Measurements from ENCODE around the gene ADAD2. TPM values are rescaled to one million over a fixed set of nuclear protein-coding genes. Genes with fewer than 3 reads are reported as not detected.

The ADAD2 gene
- total RNA-seq, 2 donors from 2014 or later: not detected

DNA sequence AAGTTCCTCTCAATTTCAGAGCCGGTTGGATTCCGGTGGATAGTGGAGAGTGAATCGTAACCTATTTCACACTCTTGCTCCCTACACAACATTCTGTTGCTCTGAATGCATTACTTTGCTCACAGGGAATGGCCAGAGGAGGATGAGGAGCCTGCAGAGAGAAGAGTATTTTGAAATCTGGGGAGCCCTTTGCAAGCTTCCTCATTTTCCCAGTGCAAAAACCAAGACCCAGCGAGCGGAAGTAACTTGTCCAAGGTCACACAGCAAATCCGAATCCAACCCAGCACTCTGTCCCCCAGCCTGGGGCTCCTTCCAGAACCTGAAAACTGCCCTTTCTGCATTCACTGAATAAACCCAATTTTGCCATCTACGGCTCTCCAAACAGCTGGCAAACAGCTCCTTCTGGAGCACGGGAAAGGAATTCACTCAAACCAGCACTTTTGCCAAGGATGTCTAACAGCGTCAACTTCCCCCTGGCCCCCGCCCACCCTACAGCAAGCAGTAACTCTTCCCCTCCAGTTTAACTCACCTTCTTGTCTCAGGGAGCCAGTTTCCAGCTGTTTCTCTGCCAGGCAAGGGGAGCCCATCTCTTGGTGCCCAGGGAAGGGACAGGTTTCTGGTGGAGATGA is 48.3 kb downstream of the ADAD2 start:
- DNase-seq: no peak
- Histone ChIP-seq H3K9me3 (ENCODE audit: control insufficient read depth, low read length) (no peaks in the 10 kb centered on the region), H3K27ac (ENCODE audit: low read depth, low read length) (no peak overlapping the region), H3K4me1 (ENCODE audit: control insufficient read depth, insufficient read depth, low read length) (no peaks in the 10 kb centered on the region), H3K27me3 (ENCODE audit: control insufficient read depth, insufficient read depth, low read length, poor library complexity, severe bottlenecking) (no peaks in the 10 kb centered on the region), H3K4me3 (ENCODE audit: low read length) (no peak overlapping the region), H3K36me3 (ENCODE audit: control insufficient read depth, insufficient read depth, low read length) (no peaks in the 10 kb centered on the region), H3K9ac (ENCODE audit: extremely low read depth, low read length, poor library complexity, severe bottlenecking) (no peak overlapping the region)
- H3K27ac Mint-ChIP-seq: no peak overlapping the region
- TF ChIP-seq, protein P1, sequence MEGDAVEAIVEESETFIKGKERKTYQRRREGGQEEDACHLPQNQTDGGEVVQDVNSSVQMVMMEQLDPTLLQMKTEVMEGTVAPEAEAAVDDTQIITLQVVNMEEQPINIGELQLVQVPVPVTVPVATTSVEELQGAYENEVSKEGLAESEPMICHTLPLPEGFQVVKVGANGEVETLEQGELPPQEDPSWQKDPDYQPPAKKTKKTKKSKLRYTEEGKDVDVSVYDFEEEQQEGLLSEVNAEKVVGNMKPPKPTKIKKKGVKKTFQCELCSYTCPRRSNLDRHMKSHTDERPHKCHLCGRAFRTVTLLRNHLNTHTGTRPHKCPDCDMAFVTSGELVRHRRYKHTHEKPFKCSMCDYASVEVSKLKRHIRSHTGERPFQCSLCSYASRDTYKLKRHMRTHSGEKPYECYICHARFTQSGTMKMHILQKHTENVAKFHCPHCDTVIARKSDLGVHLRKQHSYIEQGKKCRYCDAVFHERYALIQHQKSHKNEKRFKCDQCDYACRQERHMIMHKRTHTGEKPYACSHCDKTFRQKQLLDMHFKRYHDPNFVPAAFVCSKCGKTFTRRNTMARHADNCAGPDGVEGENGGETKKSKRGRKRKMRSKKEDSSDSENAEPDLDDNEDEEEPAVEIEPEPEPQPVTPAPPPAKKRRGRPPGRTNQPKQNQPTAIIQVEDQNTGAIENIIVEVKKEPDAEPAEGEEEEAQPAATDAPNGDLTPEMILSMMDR (conservative IDR thresholded peaks at IDR 0.05): no peak
- 76 to 82% methylated on average over 8 to 10 of the region's 10 CpGs for WGBS, 2 experiments (ENCODE audit: insufficient coverage in 1 of 2, insufficient read length in 1 of 2)
- peaks cover 11% of the 10 kb centered on the region for H3K27me3 Mint-ChIP-seq (ENCODE audit: insufficient read depth)
- no peaks in the 10 kb centered on the region for H3K36me3 Mint-ChIP-seq (ENCODE audit: low read depth)
- H3K9me3 Mint-ChIP-seq: peaks cover 6% of the 10 kb centered on the region
- H3K4me1 Mint-ChIP-seq: no peaks in the 10 kb centered on the region
- H3K4me3 Mint-ChIP-seq: no peak overlapping the region

DNA sequence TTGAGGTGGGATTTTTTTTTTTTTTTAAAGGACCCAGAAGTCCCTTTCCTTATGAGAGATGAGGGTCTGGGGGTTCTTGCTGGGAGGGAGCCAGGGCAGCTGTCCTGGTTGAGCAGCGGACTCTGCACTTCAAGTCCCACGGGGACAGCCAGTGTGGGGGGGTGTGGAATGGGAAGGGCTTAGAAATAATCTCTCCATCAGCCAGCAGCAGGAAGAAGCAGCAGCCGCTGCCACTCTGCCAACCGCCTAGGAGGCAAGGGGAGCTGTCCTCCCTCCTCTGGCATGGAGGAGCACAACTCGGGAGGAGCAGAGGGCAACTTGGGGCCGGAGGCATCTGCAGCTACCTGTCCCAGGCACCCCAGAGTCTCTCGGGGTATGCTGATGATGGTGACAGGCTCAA is 49.0 kb downstream of the ADAD2 start, which contains the start of gene KCNG4:
TSS of gene KCNG4 (minus strand) at position 104 of the 400 bp plus-strand sequence. CDS start 2,527 bp downstream, outside the sequence.
- Histone ChIP-seq H3K9ac (ENCODE audit: extremely low read depth, low read length, poor library complexity, severe bottlenecking) (no peak within 1 kb of the TSS), H3K27ac (ENCODE audit: low read depth, low read length) (no peak within 1 kb of the TSS), H3K36me3 (ENCODE audit: control insufficient read depth, insufficient read depth, low read length) (no peaks in the 10 kb centered on the region), H3K27me3 (ENCODE audit: control insufficient read depth, insufficient read depth, low read length, poor library complexity, severe bottlenecking) (no peaks in the 10 kb centered on the region), H3K9me3 (ENCODE audit: control insufficient read depth, low read length) (no peaks in the 10 kb centered on the region), H3K4me3 (ENCODE audit: low read length) (no peak within 1 kb of the TSS), H3K4me1 (ENCODE audit: control insufficient read depth, insufficient read depth, low read length) (no peaks in the 10 kb centered on the region)
- Mint-ChIP-seq H3K4me3 (no peak within 1 kb of the TSS), H3K9me3 (peaks cover 6% of the 10 kb centered on the region), H3K27me3 (ENCODE audit: insufficient read depth) (peaks cover 14% of the 10 kb centered on the region), H3K4me1 (no peaks in the 10 kb centered on the region), H3K36me3 (ENCODE audit: low read depth) (no peaks in the 10 kb centered on the region), H3K27ac (no peak within 1 kb of the TSS)
- TF ChIP-seq, protein P1 (conservative IDR thresholded peaks at IDR 0.05): no peak
- DNase-seq: no peak
- WGBS, 2 experiments (ENCODE audit: insufficient coverage in 1 of 2, insufficient read length in 1 of 2): 79 to 84% methylated on average over 6 to 7 of the region's 7 CpGs

DNA sequence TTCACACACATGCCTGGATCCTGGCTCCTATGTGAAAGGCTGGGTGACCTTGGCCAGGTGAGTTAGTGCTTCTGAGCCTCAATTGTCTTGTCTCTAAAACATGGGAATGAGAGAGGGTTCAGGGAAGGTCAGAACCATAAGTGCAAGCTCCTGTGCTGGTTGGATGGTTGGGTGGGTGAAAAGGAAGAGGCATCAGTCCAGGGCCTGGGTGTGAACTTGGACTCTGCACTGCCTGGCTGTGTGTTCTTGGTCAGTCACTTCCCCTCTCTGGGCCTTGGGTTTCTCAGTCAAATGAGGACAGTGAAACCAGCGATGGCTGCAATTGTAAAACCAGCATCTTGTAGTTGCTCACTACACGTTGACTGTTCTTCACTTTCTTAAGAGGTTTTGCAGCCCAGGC is 49.5 kb downstream of the ADAD2 start:
- H3K27ac Mint-ChIP-seq: no peak overlapping the region
- Histone ChIP-seq H3K4me1 (ENCODE audit: control insufficient read depth, insufficient read depth, low read length) (no peaks in the 10 kb centered on the region), H3K27me3 (ENCODE audit: control insufficient read depth, insufficient read depth, low read length, poor library complexity, severe bottlenecking) (no peaks in the 10 kb centered on the region), H3K36me3 (ENCODE audit: control insufficient read depth, insufficient read depth, low read length) (no peaks in the 10 kb centered on the region), H3K9ac (ENCODE audit: extremely low read depth, low read length, poor library complexity, severe bottlenecking) (no peak overlapping the region), H3K27ac (ENCODE audit: low read depth, low read length) (no peak overlapping the region), H3K4me3 (ENCODE audit: low read length) (no peak overlapping the region), H3K9me3 (ENCODE audit: control insufficient read depth, low read length) (no peaks in the 10 kb centered on the region)
- no peak for DNase-seq
- no peaks in the 10 kb centered on the region for H3K4me1 Mint-ChIP-seq
- TF ChIP-seq, protein P1 (conservative IDR thresholded peaks at IDR 0.05): no peak
- 80 to 88% methylated on average over 2 of the region's 2 CpGs for WGBS, 2 experiments (ENCODE audit: insufficient coverage in 1 of 2, insufficient read length in 1 of 2)
- peaks cover 6% of the 10 kb centered on the region for H3K9me3 Mint-ChIP-seq
- H3K36me3 Mint-ChIP-seq (ENCODE audit: low read depth): no peaks in the 10 kb centered on the region
- H3K4me3 Mint-ChIP-seq: no peak overlapping the region
- H3K27me3 Mint-ChIP-seq (ENCODE audit: insufficient read depth): peaks cover 14% of the 10 kb centered on the region

All from endodermal cell (in vitro differentiated cells).